ENCODE measurements around the gene SEC24B.
"Not testable (repeated sequence)": the region's sequence is repeated elsewhere in the genome, so short reads cannot be mapped to it uniquely, and the experiment has no call there.

SEC24B gene

DNA sequence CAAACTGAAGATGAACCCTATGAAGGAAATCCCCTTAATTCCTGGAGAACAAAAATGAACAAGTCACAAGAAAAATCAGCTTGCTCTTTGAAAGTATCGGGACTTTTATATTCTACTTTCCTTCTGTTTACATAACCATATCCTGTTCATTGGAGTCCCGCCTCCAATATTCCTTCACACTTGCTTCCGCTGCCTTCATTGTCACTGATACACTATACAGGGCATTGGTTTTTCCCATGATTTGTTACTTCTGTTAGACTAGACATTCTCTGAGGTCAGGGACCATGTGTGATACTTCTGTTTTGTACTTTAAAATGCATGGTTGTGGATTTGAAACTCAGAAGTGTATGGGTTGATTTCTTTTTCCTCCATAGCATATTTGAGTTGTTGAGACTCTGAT is 145.2 kb downstream of the SEC24B start:
- ChIA-PET POLR2A (no interaction called here), CTCF (no interaction called here)
- no peak for DNase-seq (ENCODE audit: extremely low spot score)
- no peak for TF ChIP-seq HDGF (IDR thresholded peaks at IDR 0.05; ENCODE audit: borderline replicate concordance)
- no peak for TF ChIP-seq NFRKB (IDR thresholded peaks at IDR 0.05)
- TF ChIP-seq SUZ12 (IDR thresholded peaks at IDR 0.05): no peak

DNA sequence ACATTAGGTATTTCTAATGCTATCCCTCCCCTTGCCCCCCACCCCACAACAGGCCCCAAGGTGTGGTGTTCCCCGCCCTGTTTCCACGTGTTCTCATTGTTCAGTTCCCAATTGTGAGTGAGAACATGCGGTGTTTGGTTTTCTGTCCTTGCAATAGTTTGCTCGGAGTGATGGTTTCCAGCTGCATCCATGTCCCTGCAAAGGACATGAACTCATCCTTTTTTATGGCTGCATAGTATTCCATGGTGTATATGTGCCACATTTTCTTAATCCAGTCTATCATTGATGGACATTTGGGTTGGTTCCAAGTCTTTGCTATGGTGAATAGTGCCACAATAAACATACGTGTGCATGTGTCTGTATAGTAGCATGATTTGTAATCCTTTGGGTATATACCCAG is 146.4 kb downstream of the SEC24B start:
- POLR2A ChIA-PET; DNase-seq (ENCODE audit: extremely low spot score); CTCF ChIA-PET: not testable (repeated sequence)

DNA sequence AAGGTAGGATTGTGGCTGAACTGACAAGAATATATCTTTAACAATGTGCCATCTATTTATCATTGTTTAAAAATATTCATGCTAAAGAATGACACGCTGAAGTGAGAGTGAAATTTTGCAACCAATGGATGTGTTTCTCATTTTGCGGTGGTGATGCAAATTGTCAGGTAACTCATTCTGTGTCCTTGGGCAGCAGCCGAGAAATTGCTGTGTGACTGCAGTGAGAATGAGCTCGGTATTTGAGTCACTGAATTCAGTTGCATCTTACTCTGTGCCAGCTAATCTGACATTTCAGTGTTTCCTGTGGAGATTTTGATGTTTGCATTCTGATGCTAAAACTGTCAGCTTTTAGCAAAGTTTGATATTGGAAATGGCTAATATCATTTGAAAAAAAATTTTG is 154.6 kb downstream of the SEC24B start:
- DNase-seq (ENCODE audit: extremely low spot score): no peak
- no peak for TF ChIP-seq L3MBTL2 (conservative IDR thresholded peaks at IDR 0.05)
- no peak for TF ChIP-seq SP1 (IDR thresholded peaks at IDR 0.05)
- no peak for TF ChIP-seq ELF4 (IDR thresholded peaks at IDR 0.05)
- no peak for TF ChIP-seq ARNT (IDR thresholded peaks at IDR 0.05)
- TF ChIP-seq, protein P1, sequence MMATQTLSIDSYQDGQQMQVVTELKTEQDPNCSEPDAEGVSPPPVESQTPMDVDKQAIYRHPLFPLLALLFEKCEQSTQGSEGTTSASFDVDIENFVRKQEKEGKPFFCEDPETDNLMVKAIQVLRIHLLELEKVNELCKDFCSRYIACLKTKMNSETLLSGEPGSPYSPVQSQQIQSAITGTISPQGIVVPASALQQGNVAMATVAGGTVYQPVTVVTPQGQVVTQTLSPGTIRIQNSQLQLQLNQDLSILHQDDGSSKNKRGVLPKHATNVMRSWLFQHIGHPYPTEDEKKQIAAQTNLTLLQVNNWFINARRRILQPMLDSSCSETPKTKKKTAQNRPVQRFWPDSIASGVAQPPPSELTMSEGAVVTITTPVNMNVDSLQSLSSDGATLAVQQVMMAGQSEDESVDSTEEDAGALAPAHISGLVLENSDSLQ (IDR thresholded peaks at IDR 0.05): no peak
- TF ChIP-seq TARDBP (IDR thresholded peaks at IDR 0.05): no peak
- TF ChIP-seq LEF1 (IDR thresholded peaks at IDR 0.05; ENCODE audit: borderline replicate concordance): no peak
- no peak for TF ChIP-seq BHLHE40 (IDR thresholded peaks at IDR 0.05; ENCODE audit: borderline replicate concordance)
- POLR2A ChIA-PET: no interaction called here
- CTCF ChIA-PET: interaction anchor here (0.6 kb wide), 1 partner anchor 56 kb away, joined by 3 read pairs; no protein-coding TSS in a partner anchor

DNA sequence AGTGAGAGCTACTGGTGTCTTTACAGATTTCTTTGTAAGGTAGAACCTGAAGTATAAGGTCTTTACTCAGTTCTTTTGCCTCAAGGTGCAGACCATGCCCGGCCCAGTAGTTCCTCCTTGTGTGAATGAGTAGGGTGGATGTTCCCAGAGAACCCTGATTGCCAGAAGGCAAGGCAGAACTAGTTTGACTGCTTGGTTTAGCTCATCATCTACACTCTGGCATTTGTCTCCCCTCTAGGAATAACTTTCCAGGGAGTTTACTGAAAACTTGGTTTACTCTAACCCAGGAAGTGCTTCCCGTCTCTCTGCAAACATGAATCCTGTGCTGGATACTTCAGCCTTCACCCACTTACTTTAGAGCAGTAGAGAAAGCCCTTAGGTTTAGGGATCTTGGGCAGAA is 155.5 kb downstream of the SEC24B start:
- TF ChIP-seq CTBP1 (IDR thresholded peaks at IDR 0.05; ENCODE audit: borderline replicate concordance) (no peak), NFRKB (IDR thresholded peaks at IDR 0.05) (no peak), ZNF384 (IDR thresholded peaks at IDR 0.05) (no peak), ARNT (IDR thresholded peaks at IDR 0.05) (no peak), BHLHE40 (IDR thresholded peaks at IDR 0.05; ENCODE audit: borderline replicate concordance) (no peak), SUZ12 (IDR thresholded peaks at IDR 0.05) (no peak), HDGF (IDR thresholded peaks at IDR 0.05; ENCODE audit: borderline replicate concordance) (no peak), L3MBTL2 (conservative IDR thresholded peaks at IDR 0.05) (no peak), FOXA1 (IDR thresholded peaks at IDR 0.05) (no peak), TARDBP (IDR thresholded peaks at IDR 0.05) (no peak)
- TF ChIP-seq, protein P1 (IDR thresholded peaks at IDR 0.05): no peak
- no peak for DNase-seq (ENCODE audit: extremely low spot score)
- POLR2A ChIA-PET: no interaction called here
- CTCF ChIA-PET: no interaction called here

DNA sequence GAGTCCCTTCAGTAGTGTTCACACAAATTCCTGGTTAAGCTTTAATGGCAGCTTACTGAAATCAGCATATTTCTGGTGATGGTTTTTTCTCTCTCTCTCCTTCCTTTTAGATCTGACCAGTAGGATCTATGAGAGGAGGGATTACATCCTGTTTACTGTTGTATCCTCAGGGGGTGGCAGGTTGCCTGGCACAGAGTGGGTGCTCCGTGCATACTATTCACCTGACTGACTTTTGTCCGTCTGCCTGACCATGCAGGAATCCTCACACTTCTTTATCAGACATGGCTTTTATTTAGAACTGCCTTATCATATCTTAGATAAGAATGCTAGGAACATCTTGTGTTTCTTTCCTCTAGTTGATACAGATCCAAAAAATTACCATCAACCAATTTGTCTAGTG is 156.0 kb downstream of the SEC24B start:
- POLR2A ChIA-PET: no interaction called here
- TF ChIP-seq NFRKB (IDR thresholded peaks at IDR 0.05): no peak
- TF ChIP-seq ZNF384 (IDR thresholded peaks at IDR 0.05): no peak
- TF ChIP-seq, protein P1 (IDR thresholded peaks at IDR 0.05): no peak
- no peak for TF ChIP-seq SP1 (IDR thresholded peaks at IDR 0.05)
- no peak for TF ChIP-seq FOXK2 (IDR thresholded peaks at IDR 0.05)
- no peak for TF ChIP-seq L3MBTL2 (conservative IDR thresholded peaks at IDR 0.05)
- TF ChIP-seq HDGF (IDR thresholded peaks at IDR 0.05; ENCODE audit: borderline replicate concordance): no peak
- no peak for TF ChIP-seq ELF4 (IDR thresholded peaks at IDR 0.05)
- no peak for TF ChIP-seq ARNT (IDR thresholded peaks at IDR 0.05)
- no peak for TF ChIP-seq TARDBP (IDR thresholded peaks at IDR 0.05)
- TF ChIP-seq BHLHE40 (IDR thresholded peaks at IDR 0.05; ENCODE audit: borderline replicate concordance): no peak
- TF ChIP-seq FOXM1 (IDR thresholded peaks at IDR 0.05; ENCODE audit: borderline replicate concordance): no peak
- TF ChIP-seq FOXA1 (IDR thresholded peaks at IDR 0.05): no peak
- no peak for TF ChIP-seq LEF1 (IDR thresholded peaks at IDR 0.05; ENCODE audit: borderline replicate concordance)
- TF ChIP-seq CTBP1 (IDR thresholded peaks at IDR 0.05; ENCODE audit: borderline replicate concordance): no peak
- no peak for TF ChIP-seq SUZ12 (IDR thresholded peaks at IDR 0.05)
- DNase-seq (ENCODE audit: extremely low spot score): no peak
- CTCF ChIA-PET: no interaction called here

All from HEK293T (cell line).